Prostate gland (tissue), 2 donors: ENCODE measurements around the gene MAB21L2.

Source experiments
- CTCF ChIP-seq, 4 experiments: fragments of 200-600 bp in 2 of 4; fragments of 450-650 bp in 2 of 4; sonication (generic) in 2 of 4; IDR thresholded peaks; 1 replicate in 3 of 4; 2 replicates in 1 of 4; pipeline ENCODE4 v1.5.1; 2016 to 2019; ENCODE audit warnings: antibody characterized with exemption in 4 of 4, mild to moderate bottlenecking in 2 of 4, moderate library complexity in 2 of 4
- POLR2A ChIP-seq: fragments of 450-650 bp; IDR thresholded peaks from one replicate; pipeline ENCODE4 v1.6.1; 2016; ENCODE audit warnings: antibody characterized with exemption, mild to moderate bottlenecking

GRCh38 chr4:150600812-150601445 is 19.0 kb downstream of the MAB21L2 start:
- TF ChIP-seq CTCF (IDR thresholded peaks at IDR 0.05) (no peak), POLR2A (no peak)
